ENCODE data around the gene C10orf90.
A peak's percentile ranks its signal among the peaks of the same experiment; 100 is the strongest.

The C10orf90 gene

DNA sequence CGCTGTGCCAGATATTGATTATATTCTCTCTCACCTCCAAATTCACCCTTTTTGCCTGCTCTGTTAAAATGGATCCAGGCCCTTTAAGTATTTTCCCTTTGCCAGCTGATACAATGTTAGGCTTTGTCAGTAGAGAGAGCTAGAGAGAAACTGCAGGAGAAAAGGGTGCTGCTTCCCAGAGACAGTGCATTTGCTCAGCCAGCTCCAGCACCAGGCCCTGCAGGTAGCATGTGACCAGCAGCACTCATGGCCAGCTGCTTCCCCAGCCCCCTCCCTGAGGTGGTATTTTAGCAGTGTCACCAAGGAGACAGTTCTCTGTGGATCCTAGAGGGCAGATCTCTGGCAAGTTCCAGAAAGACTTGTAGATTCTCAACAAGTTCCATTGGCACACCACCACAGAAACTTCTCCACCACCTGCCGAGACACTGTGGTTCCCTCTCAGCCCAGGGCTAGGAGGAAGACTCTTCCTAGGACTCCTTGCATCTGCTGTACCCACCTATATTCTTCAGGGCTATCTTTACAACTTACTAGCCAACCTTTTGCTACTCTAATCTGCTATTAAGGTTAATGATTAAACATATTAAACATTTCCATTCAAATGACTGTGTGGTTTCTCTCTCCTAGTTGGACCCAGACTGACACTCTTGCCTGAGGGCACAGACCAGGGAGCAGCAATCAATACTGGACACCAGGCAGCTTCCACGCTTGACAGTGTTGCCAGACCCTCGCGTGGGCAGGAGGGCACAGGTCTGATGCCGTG, 246.6 kb downstream of the C10orf90 start:
- no peak for DNase-seq (ENCODE audit: low read depth in 2 of 2)

DNA sequence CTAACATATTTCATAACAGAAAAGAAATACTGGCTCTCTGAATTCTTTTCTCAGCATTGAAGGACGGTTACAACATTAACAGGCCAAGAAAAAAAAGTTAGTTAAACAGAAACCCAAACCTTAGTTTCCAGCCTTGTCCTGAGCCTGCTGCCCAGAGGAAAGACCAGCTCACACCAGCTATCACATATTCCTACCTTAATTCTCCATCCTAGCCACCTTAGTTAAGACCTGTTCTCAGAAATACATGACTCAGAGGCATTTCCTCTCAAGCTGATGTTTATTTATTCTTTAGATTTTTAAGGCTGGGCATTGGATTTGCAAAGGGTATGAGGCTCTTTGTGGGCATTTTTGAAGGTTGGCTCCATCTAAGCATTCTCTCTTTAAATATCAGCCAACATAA, 247.9 kb downstream of the C10orf90 start:
- no peak for DNase-seq (ENCODE audit: low read depth in 2 of 2)

DNA sequence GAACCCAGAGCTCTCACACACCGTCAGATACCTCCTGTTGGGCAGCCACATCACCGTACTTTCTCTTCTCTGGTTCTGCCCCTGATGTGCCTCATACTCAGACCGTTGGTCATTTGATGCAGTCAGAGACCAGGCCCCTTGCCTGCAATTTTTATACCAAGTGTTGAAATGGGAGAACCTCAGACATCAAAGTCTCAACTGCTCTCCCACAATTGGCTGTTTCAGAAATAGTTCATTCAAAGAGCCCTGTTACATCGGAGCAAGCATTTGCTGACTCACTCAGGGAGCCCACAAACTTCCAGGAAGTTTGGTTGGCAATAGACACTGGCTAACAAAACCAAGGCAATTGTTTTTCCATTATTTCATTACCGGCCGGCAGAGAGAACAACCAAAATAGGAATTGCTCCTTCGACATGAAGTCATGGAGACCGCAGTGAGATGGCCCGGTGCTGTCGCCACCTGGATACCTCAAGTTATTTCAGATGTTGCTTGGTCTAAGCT, 248.7 kb downstream of the C10orf90 start:
- DNase-seq (ENCODE audit: low read depth in 2 of 2): peak; percentile 93 to 94

DNA sequence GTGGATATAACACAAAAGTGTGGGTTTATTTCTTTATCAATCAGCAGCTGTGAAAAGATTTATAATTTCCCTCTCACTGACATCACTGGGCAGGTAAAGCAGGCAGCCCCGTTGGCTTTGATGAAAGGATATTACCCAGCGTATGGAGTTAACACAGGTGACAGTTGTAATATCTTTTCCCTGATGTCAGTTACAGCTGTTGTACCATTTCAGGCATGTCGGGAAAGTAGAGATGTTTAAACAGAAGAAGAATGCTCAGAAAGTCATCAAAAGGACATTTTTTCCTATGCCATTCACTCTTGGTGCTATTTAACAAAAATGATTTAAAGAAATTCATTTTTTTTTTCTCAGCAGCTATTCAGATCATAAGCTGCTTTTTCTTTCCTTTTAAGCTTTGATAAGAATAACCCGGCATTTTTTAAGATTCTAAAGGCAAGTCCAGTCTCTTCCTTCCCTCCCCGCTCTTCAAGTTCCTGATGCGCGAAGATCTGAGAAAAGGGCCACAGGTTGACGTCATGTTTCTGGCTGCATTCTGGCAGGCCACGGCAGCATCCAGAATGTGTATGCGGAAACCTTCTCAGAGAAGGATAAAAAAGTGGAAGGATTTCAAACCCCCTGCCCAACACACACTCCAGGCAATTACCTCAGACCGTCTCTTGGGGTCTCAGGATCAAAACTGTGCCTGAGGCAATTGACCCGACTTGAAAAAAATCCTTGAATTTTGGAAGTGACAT, 249.8 kb downstream of the C10orf90 start:
- DNase-seq (ENCODE audit: low read depth in 2 of 2): peak in 1 of 2 experiments; percentile 20

DNA sequence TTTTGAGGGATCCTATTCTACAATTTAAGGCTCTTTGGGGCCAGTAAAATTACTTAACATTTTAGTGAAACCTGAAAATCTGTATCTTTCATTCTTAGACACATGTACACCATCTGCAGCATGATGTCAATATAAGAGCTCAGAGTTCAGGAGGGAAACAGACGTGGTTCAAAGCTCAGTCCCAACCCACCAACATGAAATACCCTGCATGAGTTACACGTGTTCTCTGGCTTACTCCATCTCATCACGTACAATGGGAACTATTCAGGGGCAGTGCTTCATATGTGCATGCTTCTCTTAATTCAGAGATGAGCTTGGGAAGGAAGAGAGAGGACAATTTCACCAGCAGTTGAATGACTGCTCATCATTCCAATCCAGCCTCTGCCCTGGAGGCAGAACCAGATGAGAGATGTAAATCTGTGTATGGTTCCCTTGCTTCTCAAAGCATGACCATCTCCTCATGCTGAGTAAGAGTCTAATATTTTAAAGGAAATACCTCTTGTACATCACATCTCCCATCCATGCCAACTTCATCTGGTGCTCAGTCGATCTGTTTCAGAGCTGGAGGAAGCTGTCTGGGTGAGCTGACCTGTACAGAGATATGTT, 253.2 kb downstream of the C10orf90 start:
- no peak for DNase-seq (ENCODE audit: low read depth in 2 of 2)

DNA sequence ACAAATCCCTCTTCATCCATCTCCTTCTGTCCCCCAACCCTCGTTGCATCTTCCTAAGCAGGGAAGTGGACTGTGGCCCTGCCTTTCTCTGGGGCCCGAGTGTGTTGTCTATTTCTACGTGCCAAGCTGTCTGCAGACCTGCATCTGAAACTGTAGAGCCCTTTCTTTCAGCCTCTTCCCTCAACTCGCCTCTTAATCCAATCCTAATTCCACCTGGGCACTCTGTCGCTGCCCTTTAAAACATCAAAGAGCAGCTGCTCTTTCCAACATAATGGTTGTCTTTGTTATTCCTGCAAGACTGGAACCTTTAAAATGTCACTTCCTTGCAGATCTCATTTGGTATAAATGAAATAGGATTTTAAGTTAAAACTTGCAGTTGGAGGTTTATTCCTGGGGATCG, 260.7 kb downstream of the C10orf90 start:
- no peak for DNase-seq (ENCODE audit: low read depth in 2 of 2)

DNA sequence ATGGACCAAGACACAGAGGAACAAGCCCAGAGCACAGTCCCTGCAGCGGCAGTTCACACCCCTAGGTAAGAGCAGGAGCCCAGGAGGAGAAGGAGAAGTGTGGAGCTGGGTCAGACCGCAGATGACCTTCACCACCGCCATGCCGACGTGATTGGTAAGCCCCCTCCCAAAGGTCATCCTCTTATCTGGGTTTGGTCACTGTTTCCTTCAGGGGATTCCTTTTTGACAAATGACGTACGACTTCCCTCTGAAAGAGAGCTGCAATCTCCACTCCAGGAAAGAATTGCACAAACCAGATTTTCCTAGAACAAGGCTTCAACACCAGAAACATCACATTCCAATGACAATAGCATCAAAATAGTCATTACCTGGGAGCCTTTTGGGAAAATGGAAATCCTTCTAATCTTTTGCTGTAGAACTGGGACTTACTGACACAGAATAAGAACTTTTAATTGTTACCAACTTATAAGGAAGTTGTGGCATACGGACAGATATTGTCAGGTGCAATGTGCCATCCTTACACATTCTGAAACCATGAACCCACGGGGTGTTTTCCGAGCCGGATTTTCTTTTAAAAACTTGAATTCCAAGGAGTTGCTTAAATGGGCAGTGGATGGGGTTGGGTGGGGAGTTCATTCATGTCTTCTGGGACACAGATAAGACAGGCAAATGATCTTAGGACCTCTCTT, 261.4 kb downstream of the C10orf90 start:
- no peak for DNase-seq (ENCODE audit: low read depth in 2 of 2)

DNA sequence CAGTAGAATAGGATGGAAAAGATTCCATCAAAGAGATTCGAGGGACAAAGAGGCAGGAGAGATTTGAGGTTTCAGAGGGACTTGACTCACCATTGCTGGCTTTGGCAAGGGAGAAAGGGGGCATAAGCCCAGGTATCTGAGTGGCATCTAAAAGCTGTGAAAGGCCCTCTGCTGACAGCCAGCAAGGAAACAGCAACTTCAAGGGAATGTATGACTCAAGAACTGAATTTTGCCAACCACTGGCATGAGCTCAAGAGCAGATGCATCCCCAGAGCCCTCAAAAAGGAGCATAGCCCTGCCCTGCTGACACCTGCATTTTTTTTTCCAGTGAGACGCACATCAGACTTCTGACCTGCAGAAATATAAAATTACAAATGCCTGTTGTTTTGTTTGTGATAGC, 262.7 kb downstream of the C10orf90 start:
- no peak for DNase-seq (ENCODE audit: low read depth in 2 of 2)

DNA sequence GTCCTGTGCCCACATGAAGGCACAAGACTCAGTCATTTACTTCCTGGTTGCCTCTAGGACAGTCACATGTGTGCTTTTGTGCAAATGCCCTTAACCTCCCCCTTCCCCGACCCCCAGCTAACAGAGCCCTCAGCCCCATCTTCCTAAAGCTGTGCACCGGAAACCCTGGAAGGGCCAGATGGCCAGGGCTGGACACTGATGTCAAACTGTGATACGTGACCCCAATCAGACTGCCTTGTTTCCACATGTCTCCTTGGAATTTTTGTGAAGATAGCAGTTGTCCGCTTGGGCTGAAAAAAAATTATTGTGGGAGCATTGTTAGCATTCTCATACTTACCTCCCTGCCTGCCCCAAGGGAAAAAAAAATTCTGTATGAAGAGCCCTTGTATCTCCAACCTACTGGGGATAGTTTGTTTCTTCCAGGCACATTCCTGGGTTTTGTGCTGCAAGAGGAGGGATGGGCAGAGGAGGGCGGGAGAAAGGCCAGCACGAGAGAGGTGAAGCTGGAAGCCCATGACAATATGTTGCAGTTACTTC, 265.2 kb downstream of the C10orf90 start:
- no peak for DNase-seq (ENCODE audit: low read depth in 2 of 2)

DNA sequence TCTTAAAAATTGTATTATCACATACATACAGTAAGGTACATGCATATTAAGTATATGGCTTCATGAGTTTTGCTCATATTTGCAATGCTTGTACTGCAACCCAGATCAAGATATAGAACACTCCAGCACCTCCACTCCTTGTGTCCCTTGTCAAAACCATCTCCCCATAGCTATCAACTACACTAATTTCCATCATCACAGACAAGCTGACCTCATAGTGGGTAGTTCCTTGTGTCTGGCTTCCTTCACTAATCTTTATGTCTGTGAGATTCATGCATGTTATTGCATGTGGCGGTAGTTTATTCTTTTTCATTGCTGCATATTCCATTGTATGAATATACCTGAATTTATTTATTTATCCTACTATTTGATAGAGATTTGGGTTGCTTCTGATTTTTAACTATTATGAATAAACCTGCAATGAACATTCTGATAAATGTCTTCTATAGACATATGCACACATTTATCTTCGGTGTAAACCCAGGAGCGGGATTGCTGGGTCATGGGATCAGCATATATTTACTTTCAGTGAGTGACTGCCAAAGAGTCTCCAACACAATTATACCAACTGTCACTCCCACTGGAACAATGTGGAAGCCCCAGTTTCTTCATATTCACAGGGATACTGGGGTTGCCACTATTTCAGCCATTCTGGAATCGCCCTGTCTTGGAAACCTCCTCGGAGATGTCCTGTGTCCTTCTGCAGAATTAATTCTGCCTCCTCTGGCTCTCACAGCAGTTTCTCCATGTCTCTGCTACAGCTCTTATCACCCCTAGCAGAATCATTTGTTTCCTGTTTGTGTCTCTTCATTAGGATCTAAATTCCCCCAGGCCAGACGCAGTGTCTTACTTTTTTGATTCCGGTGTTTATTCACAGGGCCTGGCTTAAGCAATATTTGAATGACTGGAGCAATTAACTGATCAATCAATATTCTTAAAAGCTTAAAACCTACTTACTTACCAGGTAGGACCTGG, 267.5 kb downstream of the C10orf90 start:
- DNase-seq (ENCODE audit: low read depth in 2 of 2): no peak

DNA sequence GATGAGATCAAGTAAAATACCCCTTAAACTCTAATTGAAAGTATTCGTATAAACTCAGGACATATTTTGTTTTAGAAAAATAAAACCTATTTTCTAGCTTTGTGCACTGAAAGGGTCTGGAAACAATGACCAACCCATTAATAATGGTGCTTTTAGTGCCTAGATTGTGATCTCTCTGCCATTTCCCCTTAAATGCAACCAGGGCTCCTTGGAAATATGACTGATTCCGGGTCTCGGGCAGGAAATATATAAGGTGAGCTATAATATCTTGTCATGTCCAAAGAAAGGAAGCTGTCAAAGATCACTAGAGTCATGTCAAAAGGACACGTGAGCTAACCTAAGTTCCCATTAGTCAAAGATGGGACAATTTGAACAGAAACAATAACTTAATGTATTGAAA, 269.9 kb downstream of the C10orf90 start:
- DNase-seq (ENCODE audit: low read depth in 2 of 2): no peak

DNA sequence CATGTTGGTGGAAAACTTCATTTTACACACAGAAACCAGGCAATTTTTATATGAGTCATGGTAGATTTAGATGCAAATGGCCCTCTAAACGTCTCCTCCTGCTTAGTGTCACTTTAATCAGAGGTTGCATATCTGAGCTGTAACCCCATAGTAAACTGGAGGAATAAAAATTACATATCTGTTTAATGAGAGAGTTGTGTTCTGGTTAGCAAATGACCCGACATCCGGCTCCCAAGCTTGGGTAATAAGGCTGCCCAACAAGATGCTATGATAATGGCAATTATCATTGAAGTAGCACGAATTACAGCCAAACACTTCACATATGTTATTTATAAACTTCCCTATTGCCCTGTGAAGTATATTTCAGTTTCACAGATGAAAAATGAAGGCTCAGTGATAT, 271.6 kb downstream of the C10orf90 start:
- DNase-seq (ENCODE audit: low read depth in 2 of 2): no peak

DNA sequence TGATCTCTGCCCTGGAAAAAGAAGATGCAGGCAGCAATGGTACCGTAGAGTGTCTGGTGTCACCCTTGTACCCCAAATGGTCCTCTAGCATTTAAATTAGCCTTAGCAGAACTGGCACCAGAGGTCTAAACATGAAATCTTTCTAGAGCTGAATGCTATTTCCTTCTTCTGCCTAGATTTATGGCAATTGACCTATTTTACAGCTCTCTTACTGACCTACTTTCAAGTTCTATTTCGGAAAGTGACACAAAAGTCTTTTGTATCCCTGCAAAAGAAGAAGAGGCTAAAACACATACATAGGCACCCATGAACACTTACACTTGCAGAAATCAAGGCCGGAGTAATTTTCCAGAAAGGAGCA, 272.1 kb downstream of the C10orf90 start:
- DNase-seq (ENCODE audit: low read depth in 2 of 2): no peak

DNA sequence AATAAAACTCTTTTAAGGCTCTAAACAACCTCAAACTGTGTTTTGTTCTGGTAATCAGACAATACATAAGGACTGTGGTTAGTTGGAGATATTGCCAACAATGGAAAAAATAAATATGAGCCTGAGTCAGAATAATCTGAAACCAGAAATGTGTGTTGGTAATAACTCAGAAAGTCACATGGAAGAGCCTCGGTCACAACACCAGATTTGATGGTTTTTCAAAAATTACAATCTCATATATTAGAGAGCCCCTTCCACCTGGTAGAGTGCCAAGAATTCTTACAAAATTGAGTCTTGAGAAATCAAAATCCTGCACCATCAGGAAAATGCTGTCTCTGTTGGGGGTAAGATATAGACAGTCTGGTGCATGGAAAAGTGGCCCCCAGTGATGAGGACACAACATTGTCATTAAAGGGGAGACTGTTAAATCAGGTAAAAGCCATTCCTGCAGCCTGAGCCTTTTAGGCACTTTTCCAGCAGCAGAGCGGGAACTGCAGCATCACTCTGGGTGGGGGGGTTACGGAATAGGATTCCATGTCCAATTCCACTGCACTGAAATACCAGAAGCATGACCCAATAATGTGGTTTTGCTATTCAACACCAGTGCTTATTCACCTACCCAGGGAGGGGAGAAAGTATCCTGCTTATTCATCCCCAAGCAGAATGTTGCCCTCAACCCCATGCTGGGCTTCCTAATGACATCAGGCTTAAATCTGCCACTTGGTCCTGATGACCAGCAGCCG, 272.7 kb downstream of the C10orf90 start:
- DNase-seq (ENCODE audit: low read depth in 2 of 2): peak; percentile 96 to 97

DNA sequence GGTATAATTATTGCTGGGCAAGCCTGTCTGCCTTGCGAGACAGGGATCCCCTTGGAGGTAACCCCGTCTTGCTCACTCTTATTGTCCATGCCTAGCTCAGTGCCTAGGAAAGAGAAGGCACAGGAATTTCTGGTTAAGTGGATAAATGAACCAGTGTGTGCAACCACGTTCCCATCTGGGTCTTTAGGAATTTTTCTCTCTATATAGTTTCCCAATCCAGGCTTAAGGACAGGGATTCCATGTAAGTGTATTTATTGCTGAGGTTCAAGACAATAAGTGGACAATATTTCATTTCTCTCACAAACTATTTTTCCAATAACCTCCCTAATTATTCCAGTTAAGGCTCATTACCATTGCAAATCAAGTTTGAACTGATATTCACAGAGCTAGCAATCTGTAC, 273.3 kb downstream of the C10orf90 start:
- no peak for DNase-seq (ENCODE audit: low read depth in 2 of 2)

DNA sequence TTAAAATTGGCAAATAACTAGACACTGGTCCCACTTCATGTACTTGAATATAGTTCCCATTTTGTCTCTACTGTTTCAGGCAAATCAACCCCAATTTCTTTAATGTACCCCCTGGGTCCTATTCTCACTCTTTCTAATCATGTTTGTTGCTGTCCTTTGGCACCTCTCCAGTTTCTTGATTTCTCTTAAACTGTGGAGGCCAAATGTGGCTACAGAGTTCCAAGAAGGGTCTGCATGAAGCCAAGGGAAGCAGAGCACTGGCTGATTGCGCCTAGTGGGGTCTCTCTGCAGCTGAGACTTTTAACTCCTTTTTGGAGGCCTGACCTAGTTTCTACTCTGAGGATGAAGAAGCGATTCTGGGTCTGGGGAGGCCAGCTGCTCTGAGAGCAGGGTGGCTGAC, 275.5 kb downstream of the C10orf90 start:
- DNase-seq (ENCODE audit: low read depth in 2 of 2): no peak

DNA sequence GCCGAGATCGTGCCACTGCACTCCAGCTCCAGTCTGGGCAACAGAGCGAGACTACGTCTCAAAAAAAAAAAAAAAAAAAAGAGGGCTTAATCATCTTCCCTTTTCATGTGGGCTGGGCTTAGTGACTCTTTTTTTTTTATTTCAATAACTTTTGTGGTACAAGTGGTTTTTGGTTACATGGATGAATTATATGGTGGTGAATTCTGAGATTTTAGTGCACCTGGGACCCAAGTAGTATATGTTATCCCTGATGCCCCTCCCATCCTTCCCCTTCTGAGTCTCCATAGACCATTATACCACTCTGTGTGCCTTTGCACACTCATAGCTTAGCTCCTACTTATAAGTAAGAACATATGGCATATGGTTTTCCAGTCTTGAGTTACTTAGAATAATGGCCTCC, 277.4 kb downstream of the C10orf90 start:
- DNase-seq (ENCODE audit: low read depth in 2 of 2): no peak

DNA sequence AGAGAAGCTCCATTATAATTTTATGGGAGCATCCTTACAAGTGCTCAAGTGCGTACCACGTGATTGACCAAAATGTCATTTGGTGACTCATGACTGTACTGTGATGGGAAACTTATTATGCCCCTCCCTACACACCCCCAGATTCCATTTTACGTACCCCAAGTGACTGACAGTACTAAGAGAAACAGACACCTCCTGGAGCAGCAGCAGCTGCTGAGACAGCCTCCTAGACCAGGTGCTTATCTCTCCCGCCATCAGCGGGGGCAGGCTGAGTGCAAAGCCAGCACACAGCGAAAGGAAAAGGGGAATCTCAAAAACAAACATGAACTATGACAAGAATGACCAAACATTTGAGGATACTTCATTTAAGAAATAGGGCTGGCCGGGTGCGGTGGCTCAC, 278.0 kb downstream of the C10orf90 start:
- no peak for DNase-seq (ENCODE audit: low read depth in 2 of 2)

DNA sequence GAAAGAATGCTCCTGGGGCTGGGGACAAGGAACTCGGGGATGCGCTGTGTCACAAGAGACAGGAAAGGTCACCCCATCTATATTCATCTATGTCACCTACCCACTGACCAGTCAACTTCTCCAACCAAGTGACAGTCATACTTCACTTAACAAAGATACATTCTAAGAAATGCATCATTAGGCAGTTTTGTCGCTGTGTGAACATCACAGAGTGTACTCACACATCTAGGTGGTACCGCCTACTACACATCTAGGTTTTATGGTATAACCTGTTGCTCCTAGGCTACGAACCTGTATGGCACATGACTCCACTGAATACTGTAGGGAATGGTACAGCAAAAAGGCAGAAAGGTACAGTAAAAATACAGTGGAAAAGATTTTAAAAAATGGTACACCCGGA, 278.4 kb downstream of the C10orf90 start:
- DNase-seq (ENCODE audit: low read depth in 2 of 2): no peak

Data from fibroblast of skin of left quadriceps (primary cell).